Activated naive CD4-positive, alpha-beta T cell treated with anti-CD3 and anti-CD28 coated beads, Interleukin-2, amount 50 U/mL, for 72 hours (primary cell): ENCODE data around the gene NFATC2. TPM values are rescaled to one million over a fixed set of nuclear protein-coding genes. Genes with fewer than 3 reads are reported as not detected.

Source experiments
- ATAC-seq, 2 donors: fragments of 150-1000 bp; cut with Tn5 transposase; 2 replicates each; pipeline ENCODE4 v1.10.0; 2021; ENCODE audit warnings: mild to moderate bottlenecking in 2 of 2, moderate library complexity in 2 of 2
- DNase-seq, 2 donors: peaks; one replicate each; pipeline ENCODE4 v3.0.0; 2021 to 2022; ENCODE audit warnings: low spot score in 2 of 2
- H3K27ac Mint-ChIP-seq, 2 donors: one replicate each; pipeline ENCODE4 v1.8.0; 2022; ENCODE audit warnings: mild to moderate bottlenecking in 2 of 2, mixed read lengths in 2 of 2
- H3K36me3 Mint-ChIP-seq, 2 donors: one replicate each; pipeline ENCODE4 v1.8.0; 2022; ENCODE audit warnings: mixed read lengths in 2 of 2
- H3K9me3 Mint-ChIP-seq, 2 donors: one replicate each; pipeline ENCODE4 v1.8.0; 2022; ENCODE audit warnings: mixed read lengths in 2 of 2
- total RNA-seq, 2 donors: library from RNA; stranded (reverse); gene quantifications; one replicate each; pipeline ENCODE4 v1.2.3, GENCODE V29; 2022

The NFATC2 gene
- total RNA-seq, 2 donors from 2014 or later = 29.9 to 39.4 TPM

DNA sequence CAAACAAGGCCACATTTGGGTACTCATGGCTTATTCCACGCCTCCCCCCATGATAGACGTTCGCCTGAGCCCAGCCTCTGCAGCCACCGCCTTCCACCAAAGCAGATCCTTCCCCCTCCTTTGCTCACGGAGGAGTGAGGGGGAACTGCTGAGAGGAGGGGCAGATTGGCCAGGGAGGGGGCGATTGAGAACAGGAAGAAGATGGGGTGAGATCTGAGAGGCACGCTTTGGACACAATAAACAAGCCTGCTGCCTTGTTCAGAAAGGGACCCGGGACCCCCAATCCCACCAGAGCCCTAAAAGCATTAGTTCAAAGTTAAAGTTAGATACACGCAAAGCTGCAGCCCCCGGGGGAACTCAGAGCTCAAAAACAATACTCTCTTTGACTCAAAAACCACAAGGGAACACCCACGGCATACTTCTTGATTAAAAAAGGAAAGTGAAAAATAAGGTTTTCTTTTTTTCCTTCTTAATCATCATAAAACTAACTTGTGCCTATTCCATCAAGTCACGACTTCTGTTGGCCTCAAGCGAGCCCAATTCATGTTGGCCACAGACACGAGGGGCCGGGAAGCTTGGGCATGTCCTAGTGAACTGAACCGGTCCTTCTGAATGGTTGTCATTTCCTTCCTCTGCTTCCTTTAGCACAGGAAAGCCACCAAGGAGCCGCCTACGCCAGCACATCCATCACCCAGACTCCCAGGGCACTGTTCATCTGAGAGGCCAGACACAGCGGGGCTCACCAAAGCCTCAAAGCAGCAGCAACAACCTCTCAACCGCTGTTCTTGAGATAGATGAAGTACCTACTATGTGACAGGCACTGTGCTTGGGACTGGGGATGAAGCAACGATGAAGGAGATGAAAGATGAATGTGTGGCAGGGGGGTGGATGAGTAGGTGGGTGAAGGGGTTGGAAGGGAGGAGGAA is 44.7 kb downstream of the NFATC2 start:
- H3K9me3 Mint-ChIP-seq = peaks cover 0 to 9% of the 10 kb centered on the region in 2 donors
- peak; percentile 53 to 83 for DNase-seq
- peaks cover 26 to 56% of the 10 kb centered on the region in 2 donors for H3K36me3 Mint-ChIP-seq
- peak overlapping the region; percentile 89 to 95 for H3K27ac Mint-ChIP-seq
- peak; percentile 50 to 61 for ATAC-seq

DNA sequence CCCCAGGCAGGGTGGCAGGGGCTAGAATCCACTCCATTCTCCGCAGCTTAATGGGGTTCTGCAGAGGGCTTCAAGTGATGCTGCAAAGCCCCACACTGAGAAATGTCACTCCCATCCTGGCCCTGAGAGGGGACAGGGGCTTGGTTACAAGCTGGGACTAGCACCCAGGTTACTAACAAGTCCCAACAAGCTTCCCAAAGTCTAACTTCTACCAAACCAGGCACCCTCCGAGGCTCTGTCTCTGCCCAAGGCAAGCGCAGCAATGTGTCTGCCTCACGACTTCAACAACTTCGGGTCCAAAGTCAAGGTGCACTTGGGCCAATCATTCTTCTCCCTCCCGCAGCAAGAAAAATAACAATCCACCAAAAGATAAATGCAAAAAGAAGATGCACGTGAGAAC is 45.6 kb downstream of the NFATC2 start:
- Mint-ChIP-seq H3K36me3 (peaks cover 29 to 60% of the 10 kb centered on the region in 2 donors), H3K27ac (peak overlapping the region; percentile 89 to 95), H3K9me3 (peaks cover 0 to 9% of the 10 kb centered on the region in 2 donors)
- ATAC-seq = no peak
- DNase-seq = no peak

DNA sequence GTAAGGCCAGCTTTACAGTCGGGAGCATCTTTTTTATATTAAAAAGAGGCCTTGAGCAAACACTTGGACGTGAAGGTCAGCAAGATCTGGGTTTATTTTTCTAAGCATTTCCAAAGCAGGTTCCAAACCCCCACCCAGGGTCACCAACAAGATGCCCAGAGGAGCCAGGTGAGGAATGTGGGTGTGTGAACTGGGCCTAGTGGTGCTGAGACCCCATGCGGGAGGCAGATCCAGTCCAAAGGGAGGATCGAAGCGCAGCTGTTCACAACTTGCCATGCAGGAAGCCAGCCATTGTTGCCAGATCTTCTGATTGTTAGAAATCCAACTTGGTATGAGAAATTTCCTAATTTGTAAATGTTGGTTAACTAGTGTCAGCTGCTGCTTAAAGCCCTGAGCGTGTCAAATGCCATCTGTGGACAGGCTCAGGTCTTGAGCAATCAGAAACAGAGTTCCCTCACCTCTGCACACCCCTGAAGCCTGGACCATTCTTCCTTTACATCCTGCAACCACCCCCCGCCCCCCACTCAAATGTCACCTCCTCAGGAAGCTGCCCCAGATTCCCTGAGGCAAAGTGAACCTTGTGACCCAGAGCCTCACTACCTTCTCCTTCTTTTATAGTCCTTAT is 46.5 kb downstream of the NFATC2 start:
- Mint-ChIP-seq H3K9me3 (peaks cover 0 to 9% of the 10 kb centered on the region in 2 donors), H3K36me3 (peaks cover 29 to 70% of the 10 kb centered on the region in 2 donors), H3K27ac (peak overlapping the region; percentile 89 to 99)
- DNase-seq (no peak), ATAC-seq (no peak)

DNA sequence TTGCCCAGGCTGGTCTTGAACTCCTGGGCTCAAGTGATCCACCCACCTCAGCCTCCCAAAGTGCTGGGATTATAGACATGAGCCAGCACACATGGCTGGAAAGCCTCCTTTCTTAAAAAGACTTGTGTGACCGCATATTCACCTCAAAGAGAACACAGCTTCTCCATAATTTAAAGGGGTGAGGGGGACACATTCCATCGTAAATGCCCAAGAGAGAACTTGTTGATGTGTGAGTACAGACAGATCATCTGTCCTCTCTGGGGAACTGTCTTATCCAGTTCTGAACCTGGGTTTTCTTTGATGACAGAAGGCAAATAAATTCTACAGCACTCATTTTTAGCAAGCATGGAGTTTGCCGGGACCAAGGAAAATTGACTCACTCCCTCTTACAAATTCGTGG is 47.2 kb downstream of the NFATC2 start:
- Mint-ChIP-seq H3K27ac (peak overlapping the region; percentile 89 to 99), H3K36me3 (peaks cover 29 to 77% of the 10 kb centered on the region in 2 donors), H3K9me3 (peaks cover 0 to 9% of the 10 kb centered on the region in 2 donors)
- DNase-seq (no peak), ATAC-seq (no peak)

DNA sequence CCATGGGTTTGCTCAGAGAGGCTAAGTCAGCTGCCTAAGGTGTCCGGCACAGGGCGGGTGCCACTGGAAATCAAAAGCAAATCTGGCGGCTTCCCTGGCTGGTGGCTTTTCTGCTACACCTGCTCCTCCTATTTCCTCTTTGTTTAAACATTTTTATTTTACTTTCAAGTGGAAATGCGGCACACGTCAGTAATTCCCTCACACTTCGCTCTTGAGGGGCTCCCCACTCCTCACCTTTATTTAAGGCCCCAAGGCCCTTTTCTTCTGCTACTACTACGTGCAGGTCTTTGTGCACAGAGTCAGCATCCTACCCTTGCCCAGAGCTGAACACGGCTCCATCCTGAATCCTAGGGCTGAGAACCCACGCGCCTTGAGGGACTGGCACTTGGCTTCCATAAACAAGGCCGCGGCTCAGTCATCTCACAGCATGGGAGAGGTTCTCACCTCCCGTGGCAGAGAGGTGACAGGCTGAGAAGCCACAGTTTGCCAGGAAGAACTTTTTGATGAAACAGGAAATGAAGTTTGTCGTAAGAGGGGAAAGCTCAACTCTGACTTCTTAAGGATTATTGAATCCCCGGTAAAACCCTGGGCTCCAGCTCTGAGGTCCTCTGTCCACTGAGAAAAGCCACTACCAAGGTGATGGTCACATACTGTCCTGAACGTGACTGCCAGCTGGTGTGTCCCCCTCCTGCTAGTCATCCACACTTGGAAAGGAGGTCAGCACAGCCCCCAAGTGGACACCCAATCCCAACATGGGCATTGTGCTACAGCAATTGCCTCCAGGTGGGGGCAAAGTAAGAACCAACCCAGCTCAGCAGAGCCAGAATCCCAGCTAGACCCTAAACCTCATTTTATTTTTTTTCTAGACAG is 48.0 kb downstream of the NFATC2 start:
- peak; percentile 13 to 32 for ATAC-seq
- H3K36me3 Mint-ChIP-seq = peaks cover 33 to 79% of the 10 kb centered on the region in 2 donors

DNA sequence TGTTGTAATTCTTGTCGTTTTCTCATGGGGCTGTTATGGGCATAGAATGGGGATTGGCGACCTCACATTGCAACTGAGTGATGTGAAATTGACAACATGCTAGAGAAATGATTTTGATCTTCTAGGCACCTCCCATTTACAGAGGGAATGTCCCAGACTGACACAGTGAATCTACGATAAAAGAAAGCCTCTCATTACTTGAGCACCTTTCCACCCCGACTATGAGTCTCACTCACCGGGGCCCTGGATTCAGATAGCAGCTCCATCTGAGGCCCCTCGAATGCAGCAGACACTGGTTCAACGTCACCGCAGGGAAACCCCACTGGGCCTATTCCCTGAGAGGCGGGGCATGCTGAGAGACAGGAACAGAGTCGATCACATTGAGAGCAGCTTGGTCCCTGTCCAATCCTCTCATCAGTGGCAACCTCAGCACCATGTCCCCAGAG is 49.1 kb downstream of the NFATC2 start:
- peaks cover 27 to 79% of the 10 kb centered on the region in 2 donors for H3K36me3 Mint-ChIP-seq
- ATAC-seq = no peak

More for the DNA sequence above, 48.0 kb downstream of the NFATC2 start:
- H3K9me3 Mint-ChIP-seq = peaks cover 0 to 9% of the 10 kb centered on the region in 2 donors
- DNase-seq = peak in 1 of 2 donors; percentile 38
- H3K27ac Mint-ChIP-seq = peak overlapping the region; percentile 89 to 99

DNA sequence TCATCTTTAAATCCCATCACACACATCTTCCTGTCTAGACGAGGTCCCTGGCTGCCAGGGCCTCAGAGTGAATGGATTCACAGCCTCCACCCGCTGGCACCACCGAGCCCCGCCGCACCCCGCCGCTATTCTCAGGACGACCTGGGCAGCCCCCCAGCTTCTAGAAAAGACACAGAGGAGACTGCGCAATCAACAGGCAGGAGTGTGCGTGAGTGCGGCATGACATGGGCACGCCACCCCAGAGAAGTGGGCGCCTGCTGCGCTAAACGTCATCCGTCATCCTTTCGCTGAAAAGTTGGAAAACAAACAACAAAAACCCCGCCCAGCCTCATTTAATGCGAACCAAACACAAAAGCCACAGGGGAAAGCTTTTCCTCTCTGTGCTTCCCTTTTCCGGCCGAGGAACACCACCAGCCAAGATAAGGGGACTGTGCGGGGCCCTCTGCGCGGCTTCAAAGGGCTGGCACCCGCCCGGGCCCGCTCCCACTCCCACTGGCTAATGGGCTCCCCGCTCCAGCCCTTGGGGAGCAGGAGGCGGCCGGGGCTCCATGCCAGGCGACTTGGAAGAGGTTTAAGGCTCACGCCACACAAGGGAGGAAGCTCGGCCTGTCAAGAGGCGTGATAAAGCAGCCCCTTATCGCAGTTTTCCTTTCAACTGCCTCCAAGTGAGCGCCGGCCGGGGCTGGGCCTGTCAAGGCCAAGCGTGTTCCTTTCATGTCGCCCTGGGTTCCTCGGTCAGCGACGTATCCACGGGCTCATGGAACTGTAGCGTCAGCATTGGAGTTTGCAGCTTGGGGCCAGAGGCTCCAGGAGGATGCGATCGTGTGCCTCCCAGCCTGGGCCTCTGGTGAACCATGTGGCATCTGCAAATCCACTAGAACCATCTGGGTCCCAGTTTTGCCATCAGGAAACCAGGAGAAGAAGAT is 50.1 kb downstream of the NFATC2 start:
- Mint-ChIP-seq H3K36me3 (peaks cover 26 to 83% of the 10 kb centered on the region in 2 donors), H3K27ac (peak overlapping the region; percentile 79 to 89), H3K9me3 (no peaks in the 10 kb centered on the region)
- ATAC-seq = no peak
- no peak for DNase-seq

More for the DNA sequence above, 49.1 kb downstream of the NFATC2 start:
- Mint-ChIP-seq H3K27ac (peak overlapping the region; percentile 66 to 89), H3K9me3 (no peaks in the 10 kb centered on the region)
- DNase-seq = no peak

DNA sequence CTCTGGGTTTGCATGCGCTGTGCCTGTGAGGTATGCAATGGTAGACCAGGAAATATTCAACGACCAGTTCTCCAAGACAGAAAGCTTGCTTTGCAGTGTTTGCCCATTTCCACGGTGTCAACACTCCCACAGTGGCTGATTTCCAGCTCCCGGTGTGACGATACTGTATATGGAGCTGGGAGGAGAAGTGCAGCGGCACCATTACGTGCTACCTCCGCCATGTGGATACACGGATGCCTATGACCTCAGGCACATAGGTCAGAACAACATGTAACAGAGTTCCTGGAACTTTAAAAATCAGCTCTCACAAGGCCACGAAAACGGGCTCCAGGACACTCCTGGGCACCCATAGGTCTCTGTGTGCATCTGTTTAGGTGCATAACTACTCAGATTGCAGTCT is 51.1 kb downstream of the NFATC2 start:
- H3K9me3 Mint-ChIP-seq = no peaks in the 10 kb centered on the region
- peaks cover 32 to 83% of the 10 kb centered on the region in 2 donors for H3K36me3 Mint-ChIP-seq
- peak overlapping the region in 1 of 2 donors; percentile 79 for H3K27ac Mint-ChIP-seq
- ATAC-seq (no peak), DNase-seq (no peak)

DNA sequence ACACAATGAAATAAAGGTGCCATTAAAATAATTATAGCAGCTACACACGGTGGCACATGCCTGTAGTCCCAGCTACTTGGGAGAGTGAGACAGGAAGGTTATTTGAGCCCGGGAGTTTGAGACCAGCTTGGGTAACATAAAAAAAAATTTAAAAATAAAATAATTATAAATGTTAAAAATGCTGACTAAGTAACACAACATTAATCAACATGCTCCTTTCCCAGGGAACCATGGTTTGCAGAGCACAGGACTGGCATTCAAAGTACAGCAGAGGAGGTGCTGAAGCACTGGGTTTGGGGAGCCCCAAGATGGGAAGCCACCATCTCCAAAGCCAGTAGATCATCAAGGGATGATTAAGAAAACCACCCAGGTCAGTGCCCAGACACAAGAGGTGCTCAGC is 51.9 kb downstream of the NFATC2 start:
- DNase-seq (no peak), ATAC-seq (no peak)
- H3K27ac Mint-ChIP-seq = no peak overlapping the region
- H3K36me3 Mint-ChIP-seq = peaks cover 40 to 87% of the 10 kb centered on the region in 2 donors
- H3K9me3 Mint-ChIP-seq = no peaks in the 10 kb centered on the region

DNA sequence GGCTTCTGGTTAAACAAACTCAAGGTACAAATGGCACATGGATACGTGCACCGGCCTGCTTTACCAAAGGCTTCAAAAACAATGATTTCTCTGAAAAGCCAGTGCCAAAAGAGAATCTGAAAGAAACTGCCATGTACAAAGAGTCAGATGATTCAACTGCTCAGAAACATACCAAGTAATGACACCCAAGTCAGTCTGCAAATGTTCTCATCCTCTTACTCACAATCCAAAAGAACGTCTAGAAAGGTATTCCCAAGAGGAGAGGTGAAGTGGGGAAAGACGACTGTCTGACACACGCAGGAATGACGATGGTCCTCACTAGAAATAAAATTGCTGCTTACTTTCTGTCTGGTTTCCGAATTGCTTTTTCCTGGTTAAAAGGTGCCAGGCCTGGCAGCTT is 52.9 kb downstream of the NFATC2 start:
- H3K9me3 Mint-ChIP-seq = no peaks in the 10 kb centered on the region
- H3K36me3 Mint-ChIP-seq = peaks cover 44 to 87% of the 10 kb centered on the region in 2 donors
- no peak overlapping the region for H3K27ac Mint-ChIP-seq
- DNase-seq (no peak), ATAC-seq (no peak)

DNA sequence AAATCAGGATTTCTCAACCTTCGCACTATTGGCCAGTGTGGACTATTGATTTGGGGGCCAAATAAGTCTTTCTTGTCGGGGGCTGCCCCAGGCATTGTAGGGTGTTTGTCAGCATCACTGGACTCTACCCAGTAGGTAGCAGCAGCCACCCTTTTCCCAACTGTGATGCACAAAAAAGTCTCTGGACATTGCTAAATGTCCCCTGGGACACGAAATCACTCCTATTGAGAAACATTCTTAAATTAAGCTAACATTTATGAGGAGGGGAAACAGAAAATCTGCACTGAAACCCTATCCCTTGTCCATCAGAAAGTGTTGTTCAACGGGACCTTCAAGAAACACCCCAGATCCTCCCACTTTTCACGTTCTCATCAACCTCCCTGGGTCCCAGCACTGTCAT is 54.2 kb downstream of the NFATC2 start:
- ATAC-seq (no peak), DNase-seq (no peak)
- Mint-ChIP-seq H3K27ac (peak overlapping the region in 1 of 2 donors; percentile 57), H3K9me3 (no peaks in the 10 kb centered on the region), H3K36me3 (peaks cover 33 to 94% of the 10 kb centered on the region in 2 donors)

DNA sequence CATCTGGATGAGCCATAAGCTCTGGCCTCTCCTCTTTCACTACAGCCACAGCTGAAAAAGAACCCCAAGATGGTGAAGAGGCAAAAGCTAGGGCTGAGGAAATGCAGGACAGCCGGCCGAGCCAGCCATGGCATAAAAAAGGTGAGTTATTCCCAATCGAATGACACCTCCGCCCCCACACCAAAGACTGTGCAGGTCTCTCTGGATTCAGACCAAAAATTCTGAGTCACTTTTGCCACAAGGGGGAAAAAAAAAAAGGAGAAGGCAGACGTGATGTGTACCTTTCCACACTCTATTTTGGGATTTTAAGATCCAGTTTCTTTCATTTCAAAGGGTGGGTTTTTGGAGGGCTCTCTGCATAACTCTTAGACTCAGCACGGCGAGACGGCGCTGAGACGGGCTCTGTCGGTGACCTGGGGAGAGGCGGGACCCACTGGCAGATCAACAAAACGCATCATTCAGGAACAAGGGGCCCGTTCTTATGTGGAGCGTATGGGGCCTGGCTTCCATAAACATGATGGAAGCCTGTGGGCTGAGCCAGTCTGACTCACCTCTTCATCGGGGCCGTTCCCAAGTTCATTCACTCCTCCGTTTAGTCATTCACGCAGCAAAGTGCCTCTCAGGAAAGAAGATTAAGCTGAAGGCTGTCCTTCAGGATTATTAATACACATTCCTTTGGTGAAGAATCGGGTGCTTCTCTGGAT is 54.8 kb downstream of the NFATC2 start:
- Mint-ChIP-seq H3K9me3 (no peaks in the 10 kb centered on the region), H3K36me3 (peaks cover 27 to 98% of the 10 kb centered on the region in 2 donors), H3K27ac (peak overlapping the region in 1 of 2 donors; percentile 67)
- DNase-seq (no peak), ATAC-seq (peak in 1 of 2 donors; percentile 41)

DNA sequence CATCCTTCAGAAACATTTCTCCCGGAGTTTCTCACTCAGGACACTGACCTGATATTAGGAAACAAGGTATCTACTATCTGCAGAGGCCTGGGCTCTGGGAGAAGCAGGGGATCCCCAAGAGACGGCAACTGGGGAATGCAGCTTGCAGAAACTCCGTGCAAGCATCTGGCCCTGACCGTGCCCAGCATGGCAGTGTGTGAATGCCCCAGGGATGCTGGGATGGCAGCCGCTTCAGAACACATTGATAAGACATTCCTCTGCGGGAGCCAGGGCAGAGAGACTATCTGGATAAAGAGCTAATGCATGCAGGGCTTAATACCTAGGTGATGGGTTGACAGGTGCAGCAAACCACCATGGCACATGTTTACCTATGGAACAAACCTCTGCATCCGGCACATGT is 55.4 kb downstream of the NFATC2 start:
- Mint-ChIP-seq H3K36me3 (peaks cover 25 to 97% of the 10 kb centered on the region in 2 donors), H3K9me3 (no peaks in the 10 kb centered on the region), H3K27ac (peak overlapping the region in 1 of 2 donors; percentile 67)
- DNase-seq = no peak
- ATAC-seq = no peak

DNA sequence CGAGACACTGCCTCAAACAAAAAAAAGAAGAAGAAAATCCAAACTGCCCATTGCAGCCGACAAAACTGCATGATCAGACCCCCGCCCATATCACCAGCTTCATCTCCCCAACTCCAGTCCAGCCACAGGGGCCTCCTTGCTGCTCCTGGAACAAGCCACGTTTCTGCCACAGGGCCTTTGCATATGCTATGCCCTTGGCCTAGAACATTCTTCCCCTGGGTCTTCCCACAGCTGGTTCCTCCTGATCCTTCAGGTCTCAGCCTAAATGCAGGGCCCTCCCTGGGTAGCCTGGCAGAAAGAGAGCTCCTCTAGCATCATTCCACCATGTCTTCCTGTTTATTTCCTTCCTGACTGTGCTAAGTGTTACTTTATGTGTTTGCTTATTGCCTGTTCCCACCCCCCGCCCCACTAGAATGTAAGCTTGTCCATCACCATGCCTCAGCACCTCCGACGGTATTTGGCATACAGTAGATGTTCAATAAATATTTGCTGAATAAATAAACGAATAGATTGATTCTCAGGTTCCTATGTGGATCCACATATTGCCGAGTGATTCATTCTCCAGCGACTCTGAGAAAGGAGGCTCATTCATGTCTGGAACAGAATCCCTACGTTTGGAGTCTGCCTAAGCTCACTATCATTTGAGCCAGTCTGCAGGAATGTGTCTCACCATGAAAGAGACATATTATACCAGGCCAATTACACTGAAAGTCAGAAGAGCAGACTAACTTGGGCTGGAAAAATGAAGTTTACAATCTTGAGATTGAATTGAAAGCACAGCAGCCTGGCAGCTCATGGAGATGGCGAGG is 56.1 kb downstream of the NFATC2 start:
- H3K36me3 Mint-ChIP-seq = peaks cover 25 to 90% of the 10 kb centered on the region in 2 donors
- ATAC-seq (no peak), DNase-seq (no peak)
- H3K27ac Mint-ChIP-seq = peak overlapping the region in 1 of 2 donors; percentile 4
- no peaks in the 10 kb centered on the region for H3K9me3 Mint-ChIP-seq
